ENCODE data around the gene CPVL. TPM values are rescaled to one million over a fixed set of nuclear protein-coding genes. Genes with fewer than 3 reads are reported as not detected.

The CPVL gene
- total and polyA plus RNA-seq, 2 of the 8 experiments (the other 6 are each of a cell fraction or from before 2014, with no cell fraction given): 40.0 to 55.0 TPM

GRCh38 chr7:28999895-29000716 is 146.2 kb downstream of the CPVL start (continued):
- TF ChIP-seq TAF7 (optimal IDR thresholded peaks at IDR 0.05; ENCODE audit: borderline replicate concordance, low read depth, low read length) (no peak), PHF8 (conservative IDR thresholded peaks at IDR 0.05; ENCODE audit: low read depth, low read length) (no peak), MAFK (IDR thresholded peaks at IDR 0.05; ENCODE audit: low read depth, low read length) (no peak), SP2 (IDR thresholded peaks at IDR 0.05; ENCODE audit: low read length) (no peak), BCL11A (IDR thresholded peaks at IDR 0.05; ENCODE audit: low read depth in 2 of 2, low read length in 2 of 2) (no peak), KDM4A (IDR thresholded peaks at IDR 0.05; ENCODE audit: low read depth, low read length, severe bottlenecking) (no peak), MAX (IDR thresholded peaks at IDR 0.05) (no peak), BRCA1 (IDR thresholded peaks at IDR 0.05; ENCODE audit: low read depth, low read length) (no peak)

Measured in H1 (cell line).